DMS153 (cell line): ENCODE results near the gene MTAP.

ENCODE experiments used
- DNase-seq: peaks from one replicate; lab custom pipeline; 2025; lab: John Stamatoyannopoulos, UW

Gene MTAP

DNA sequence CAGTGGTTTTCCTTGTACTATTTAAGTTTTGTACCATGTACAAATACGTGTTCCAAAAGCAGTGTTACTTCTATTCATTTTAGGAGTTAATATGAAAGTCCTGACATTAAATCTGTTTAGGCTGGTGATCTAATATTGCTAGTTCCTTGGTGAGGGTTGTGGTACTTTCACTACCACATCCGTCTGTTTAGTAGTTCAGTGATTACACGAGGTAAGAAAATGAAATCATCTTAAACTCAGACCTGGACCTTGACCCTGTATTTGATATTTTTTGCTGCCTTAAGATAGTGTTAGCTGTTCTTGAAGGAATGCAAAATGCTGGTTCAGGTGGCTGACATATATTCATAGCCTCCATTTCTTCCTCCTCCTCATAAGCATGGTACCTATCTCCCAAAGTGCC is 50.3 kb downstream of the MTAP start:
- DNase-seq = no peak

DNA sequence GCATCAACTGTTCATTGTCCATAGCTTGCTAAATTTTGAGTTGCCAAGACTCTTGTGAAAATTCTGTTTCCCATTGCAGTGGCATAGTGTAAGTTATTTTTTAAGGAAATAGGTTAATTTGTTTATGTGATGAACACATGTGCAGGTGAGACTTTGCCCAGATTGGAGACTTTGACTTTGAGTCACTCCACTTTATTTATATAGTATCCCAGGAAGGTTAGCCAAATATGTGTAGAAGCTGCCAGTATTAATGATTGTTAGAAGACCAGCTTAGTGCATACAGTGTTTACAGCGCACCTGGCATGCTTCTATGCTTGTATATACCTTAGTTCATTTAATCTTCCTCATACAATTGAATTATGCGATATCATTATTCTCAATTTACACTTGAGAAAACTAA is 51.0 kb downstream of the MTAP start:
- DNase-seq = no peak

DNA sequence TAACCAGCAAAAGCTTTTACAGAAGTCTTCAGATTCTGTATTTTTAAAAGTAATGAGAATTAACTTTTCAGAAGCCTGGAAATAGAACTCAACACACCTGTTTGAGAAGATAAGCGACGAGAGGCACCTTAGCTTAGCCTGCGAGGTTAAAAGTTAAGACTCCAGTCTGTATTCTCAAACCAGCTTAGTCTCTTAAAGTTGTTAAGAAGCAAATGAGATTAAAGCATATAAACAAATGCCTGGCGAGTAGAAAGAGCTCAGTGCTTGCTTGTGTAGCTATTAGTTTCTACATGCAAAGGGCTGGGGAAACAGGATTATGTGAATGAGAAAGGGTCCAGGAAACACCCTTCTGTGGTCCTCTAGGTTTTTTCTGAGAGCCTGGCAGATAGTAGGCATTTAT is 51.7 kb downstream of the MTAP start:
- no peak for DNase-seq

- DNase-seq = no peak
Measured at GRCh38 chr9:21854594-21854993, 52.2 kb downstream of the MTAP start.

GRCh38 chr9:21856301-21857094 is 54.1 kb downstream of the MTAP start:
- no peak for DNase-seq

- no peak for DNase-seq
Measured at GRCh38 chr9:21862871-21863270, 60.4 kb downstream of the MTAP start.

- DNase-seq = no peak
Measured at GRCh38 chr9:21864505-21864904, 62.1 kb downstream of the MTAP start.

GRCh38 chr9:21866302-21866701 is 63.9 kb downstream of the MTAP start:
- no peak for DNase-seq

- no peak for DNase-seq
Measured at GRCh38 chr9:21871256-21871975, 69.0 kb downstream of the MTAP start.

GRCh38 chr9:21872696-21873095 is 70.3 kb downstream of the MTAP start:
- DNase-seq = no peak

DNA sequence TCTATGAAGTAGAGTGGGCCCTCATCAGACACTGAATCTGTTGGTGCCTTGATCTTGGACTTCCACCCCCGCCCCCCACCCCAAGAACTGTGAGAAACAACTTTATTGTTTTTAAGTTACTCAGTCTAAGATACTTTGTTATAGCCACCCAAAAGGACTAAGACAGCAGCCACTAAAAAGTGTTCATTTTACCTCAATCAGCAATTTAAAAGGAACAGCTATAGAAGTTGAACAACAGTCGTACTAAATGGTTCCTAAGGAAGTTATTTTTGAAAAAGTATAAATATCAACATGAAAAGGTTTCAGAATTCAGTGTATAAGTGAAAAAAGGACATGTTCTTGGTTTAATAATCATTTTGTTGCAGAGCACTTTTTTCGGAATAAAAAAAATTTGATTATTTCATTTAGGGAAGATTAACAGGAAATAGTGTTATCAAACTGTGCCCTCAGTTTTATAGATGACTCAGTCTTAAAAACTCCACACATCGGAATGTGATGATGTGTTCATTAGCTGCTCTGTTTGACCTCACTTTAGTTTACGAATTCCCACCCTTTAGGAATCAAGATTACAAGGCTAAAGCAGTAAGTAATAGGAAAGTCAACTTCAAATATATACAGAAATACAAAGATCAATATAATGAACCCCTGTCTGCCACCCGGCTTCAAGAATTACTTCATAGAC is 71.2 kb downstream of the MTAP start:
- DNase-seq = no peak

GRCh38 chr9:21875893-21876292 is 73.5 kb downstream of the MTAP start:
- no peak for DNase-seq

- DNase-seq = no peak
Measured at GRCh38 chr9:21883642-21884041, 81.2 kb downstream of the MTAP start.

GRCh38 chr9:21889673-21890072 is 87.2 kb downstream of the MTAP start:
- DNase-seq = no peak

GRCh38 chr9:21890696-21891095 is 88.3 kb downstream of the MTAP start:
- no peak for DNase-seq

- no peak for DNase-seq
Measured at GRCh38 chr9:21901546-21901945, 99.1 kb downstream of the MTAP start.

GRCh38 chr9:21902136-21902535 is 99.7 kb downstream of the MTAP start:
- DNase-seq = no peak

DNA sequence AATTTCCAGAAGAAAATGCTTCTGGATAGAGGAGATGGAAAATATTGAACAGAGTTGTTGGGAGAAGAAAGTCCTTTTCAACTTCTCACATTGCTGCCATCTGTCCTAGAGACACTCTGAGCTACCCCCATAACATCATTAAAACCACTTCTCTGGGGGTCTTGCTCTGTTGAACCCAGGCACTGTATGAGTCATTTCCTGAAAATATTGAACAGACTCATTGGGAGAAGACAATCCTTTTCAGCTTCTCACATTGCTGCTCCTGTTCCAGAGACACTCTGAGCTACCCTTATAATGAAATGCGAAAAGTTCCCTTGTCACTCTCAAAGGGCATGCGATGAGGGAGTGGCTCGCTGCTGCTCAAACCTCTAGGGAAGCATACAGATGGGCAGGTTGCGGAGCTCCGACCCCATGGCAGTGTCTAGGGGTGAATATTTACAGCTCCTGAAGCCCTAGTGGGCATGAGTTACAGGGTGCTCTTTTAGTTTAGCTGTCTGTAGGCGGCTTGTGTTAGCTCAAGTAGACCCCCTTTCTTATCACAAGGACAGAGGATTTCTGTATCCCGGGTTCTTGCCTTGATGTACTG is 101.0 kb downstream of the MTAP start:
- DNase-seq = no peak

DNA sequence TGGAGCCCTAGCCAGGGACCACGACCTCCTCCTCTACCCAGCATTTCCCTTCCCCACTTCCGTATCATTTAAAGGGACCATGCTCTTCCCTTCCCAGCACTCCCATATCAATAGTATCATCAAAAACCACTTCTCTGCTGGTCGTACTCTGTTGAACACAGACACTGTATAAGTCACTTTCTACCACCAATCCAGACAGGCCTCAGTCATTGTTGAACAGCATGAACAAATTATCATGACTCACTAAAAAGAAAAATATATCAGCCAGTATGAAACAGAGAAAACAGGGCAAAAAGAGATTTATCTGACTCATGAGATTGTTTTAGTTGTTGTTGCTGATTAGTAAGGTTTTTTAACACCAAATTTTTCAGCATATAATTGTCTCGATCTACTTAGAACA is 101.9 kb downstream of the MTAP start:
- no peak for DNase-seq

DNA sequence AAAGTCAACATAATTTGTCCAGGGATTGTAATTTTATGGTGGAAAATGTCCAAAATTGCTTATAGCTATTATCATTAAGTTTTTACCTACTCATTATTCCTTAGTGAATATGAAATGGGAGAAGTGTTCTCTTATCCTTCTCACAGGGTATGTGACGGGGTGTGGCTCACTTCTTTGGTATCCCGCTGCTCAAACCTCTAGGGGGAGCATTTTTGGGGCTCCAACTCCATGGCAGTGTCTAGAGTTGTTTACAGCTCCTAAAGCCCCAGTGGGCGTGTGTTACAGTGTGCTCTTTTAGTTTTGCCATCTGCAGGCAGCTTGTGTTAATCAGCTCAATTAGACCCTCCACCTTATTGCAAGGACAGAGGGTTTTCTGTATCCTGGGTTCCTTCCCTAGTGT is 102.3 kb downstream of the MTAP start:
- no peak for DNase-seq

DNA sequence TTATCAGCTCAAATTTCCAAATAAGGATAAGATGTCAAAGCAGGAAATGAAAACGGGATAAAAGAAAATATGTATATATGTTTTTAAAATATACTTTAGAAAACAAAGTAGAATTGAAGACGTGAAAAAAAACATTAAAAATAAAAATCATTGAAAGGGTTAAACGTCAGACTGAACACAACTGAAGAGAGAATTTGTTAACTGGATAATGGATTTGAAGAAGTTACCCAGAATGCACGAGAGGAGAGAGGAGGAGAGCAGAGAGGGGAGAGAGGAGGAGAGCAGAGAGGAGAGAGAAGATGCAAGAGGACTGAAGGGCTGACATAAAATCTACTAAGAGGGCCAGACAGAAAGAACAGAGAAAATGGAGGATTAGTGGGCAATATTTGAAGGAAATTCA is 103.8 kb downstream of the MTAP start:
- no peak for DNase-seq

GRCh38 chr9:21906881-21907280 is 104.4 kb downstream of the MTAP start:
- no peak for DNase-seq
